Sigmoid colon (tissue), 4 donors: ENCODE results near the gene COX10.

Source experiments
- CTCF ChIP-seq, 4 experiments: fragments of 450-650 bp in 3 of 4; fragments of 200-600 bp in 1 of 4; IDR thresholded peaks; one replicate each; pipeline ENCODE4 v1.5.1; 2016 to 2019; ENCODE audit warnings: antibody characterized with exemption in 4 of 4, mild to moderate bottlenecking in 3 of 4, moderate library complexity in 2 of 4
- EP300 ChIP-seq, 4 donors: sonication (generic); formaldehyde crosslinking; IDR thresholded peaks; one replicate each; pipeline ENCODE4 v1.6.1; 2017; ENCODE audit warnings: antibody characterized with exemption in 4 of 4
- POLR2A ChIP-seq, 2 donors: fragments of 450-650 bp; IDR thresholded peaks; one replicate each; pipeline ENCODE4 v1.6.1; 2016; ENCODE audit warnings: antibody characterized with exemption in 2 of 2, mild to moderate bottlenecking in 2 of 2, moderate library complexity in 2 of 2
- POLR2AphosphoS5 ChIP-seq, 4 donors: sonication (generic); formaldehyde crosslinking; IDR thresholded peaks; one replicate each; pipeline ENCODE4 v1.6.1; 2017; ENCODE audit warnings: antibody characterized with exemption in 4 of 4

DNA sequence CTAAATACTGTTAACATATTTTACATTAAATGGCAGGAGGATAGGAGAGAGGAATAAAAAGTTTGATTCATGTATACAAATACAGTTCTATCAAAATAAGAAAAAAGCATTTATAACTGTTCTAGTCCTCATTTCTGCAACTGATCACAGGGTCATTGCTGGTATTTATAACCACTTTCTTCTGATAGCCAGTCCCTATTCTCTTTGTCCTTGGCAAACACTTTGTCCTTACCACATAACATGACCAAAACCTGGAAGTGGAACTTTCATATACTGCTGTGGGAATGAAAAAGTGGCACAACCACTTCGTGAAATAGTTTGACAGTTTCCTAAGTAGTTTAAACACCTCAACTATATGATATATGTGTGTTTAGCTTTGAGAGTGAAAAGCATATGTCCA is 84.1 kb downstream of the COX10 start:
- no peak for TF ChIP-seq CTCF (IDR thresholded peaks at IDR 0.05)
- TF ChIP-seq POLR2A (IDR thresholded peaks at IDR 0.05), result no peak
- no peak for TF ChIP-seq POLR2AphosphoS5 (IDR thresholded peaks at IDR 0.05)
- no peak for TF ChIP-seq EP300 (IDR thresholded peaks at IDR 0.05)
